ENCODE data around the gene RIMS4. TPM values are rescaled to one million over a fixed set of nuclear protein-coding genes. Genes with fewer than 3 reads are reported as not detected.

Gene RIMS4
- total RNA-seq, 1 experiment from 2014 or later: 16.3 TPM

DNA sequence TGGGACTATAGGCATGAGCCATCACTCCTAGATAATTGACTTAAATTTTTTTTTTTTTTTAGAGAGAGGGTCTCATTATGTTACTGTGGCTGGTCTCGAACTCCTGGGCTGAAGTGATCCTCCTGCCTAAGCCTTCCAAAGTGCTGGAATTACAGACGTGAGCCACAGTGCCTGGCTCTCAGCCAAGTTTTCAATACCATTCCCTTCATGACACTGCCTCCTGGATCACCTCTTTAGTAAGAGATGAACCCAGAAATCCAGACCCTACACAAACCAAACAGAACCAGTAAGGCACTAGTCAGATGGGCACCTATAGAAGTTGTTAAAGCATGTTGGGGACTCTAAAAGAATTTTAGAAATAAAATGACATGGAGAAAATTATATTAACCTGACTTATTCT lies 18.3 kb upstream of the RIMS4 start:
- no peaks in the 10 kb centered on the region for H3K4me1 ChIP-seq (ENCODE audit: insufficient read depth, low read length)

More for the DNA sequence above, 18.3 kb upstream of the RIMS4 start:
- no peak overlapping the region for H3K56ac ChIP-seq (ENCODE audit: insufficient read length, low read depth, low read length)
- no peaks in the 10 kb centered on the region for H3K9me3 ChIP-seq (ENCODE audit: control insufficient read depth, low read depth, low read length)
- no peak overlapping the region for H3T11ph ChIP-seq (ENCODE audit: low read length)
- WGBS (ENCODE audit: extremely low coverage, insufficient read length, low lambda C conversion rate): no CpG with 5 or more reads among the region's 2 CpGs
- Mint-ChIP-seq H3K36me3 (ENCODE audit: insufficient read depth in 1 of 3, low read depth in 3 of 3) (peaks cover 0 to 17% (median 0%) of the 10 kb centered on the region in 3 experiments; a peak in 3 of 7 replicates), H3K9me3 (peaks cover 10 to 20% of the 10 kb centered on the region in 2 experiments; a peak in 4 of 5 replicates), H3K27ac (peak overlapping the region in 2 of 3 experiments; percentile 76 to 84; a peak in 1 of 7 replicates), H3K4me1 (peaks cover 26 to 39% of the 10 kb centered on the region in 2 experiments), H3K4me3 (no peak overlapping the region), H3K27me3 (ENCODE audit: low read depth) (peaks cover 10% of the 10 kb centered on the region)
- H3K18ac ChIP-seq (ENCODE audit: insufficient read length, low read depth, low read length): no peak overlapping the region
- DNase-seq: no peak
- no peak overlapping the region for H4K91ac ChIP-seq (ENCODE audit: insufficient read length, low read depth, low read length)
- H4K5ac ChIP-seq (ENCODE audit: insufficient read length, low read depth, low read length): no peak overlapping the region
- no peak overlapping the region for H3K4ac ChIP-seq (ENCODE audit: low read depth, low read length)
- no peaks in the 10 kb centered on the region for H3K79me1 ChIP-seq (ENCODE audit: insufficient read depth, low read depth, low read length, poor library complexity, severe bottlenecking)
- H2BK20ac ChIP-seq (ENCODE audit: low read depth, low read length, poor library complexity, severe bottlenecking): no peak overlapping the region
- H3K9ac ChIP-seq (ENCODE audit: extremely low read depth, insufficient read length, low read length): no peak overlapping the region
- H2BK12ac ChIP-seq (ENCODE audit: insufficient read length, low read depth, low read length): no peak overlapping the region
- H3K14ac ChIP-seq (ENCODE audit: insufficient read depth, low read length): no peak overlapping the region
- H3K4me2 ChIP-seq (ENCODE audit: insufficient read depth, insufficient read length, low read length): no peak overlapping the region
- no peak overlapping the region for H2AK5ac ChIP-seq (ENCODE audit: insufficient read length, low read length)
- no peak overlapping the region for H2BK120ac ChIP-seq (ENCODE audit: low read depth, low read length, poor library complexity, severe bottlenecking)
- H2AFZ ChIP-seq (ENCODE audit: low read length): no peak overlapping the region
- no peaks in the 10 kb centered on the region for H3K23me2 ChIP-seq (ENCODE audit: insufficient read length, low read depth, low read length, poor library complexity, severe bottlenecking)
- H3K27ac ChIP-seq (ENCODE audit: insufficient read length, low read depth, low read length): no peak overlapping the region
- no peaks in the 10 kb centered on the region for H4K20me1 ChIP-seq (ENCODE audit: control insufficient read depth, insufficient read depth, insufficient read length)
- no peak overlapping the region for H2BK5ac ChIP-seq (ENCODE audit: insufficient read length, low read length)
- H3K79me2 ChIP-seq (ENCODE audit: insufficient read depth, low read length): no peaks in the 10 kb centered on the region
- TF ChIP-seq, protein P1, sequence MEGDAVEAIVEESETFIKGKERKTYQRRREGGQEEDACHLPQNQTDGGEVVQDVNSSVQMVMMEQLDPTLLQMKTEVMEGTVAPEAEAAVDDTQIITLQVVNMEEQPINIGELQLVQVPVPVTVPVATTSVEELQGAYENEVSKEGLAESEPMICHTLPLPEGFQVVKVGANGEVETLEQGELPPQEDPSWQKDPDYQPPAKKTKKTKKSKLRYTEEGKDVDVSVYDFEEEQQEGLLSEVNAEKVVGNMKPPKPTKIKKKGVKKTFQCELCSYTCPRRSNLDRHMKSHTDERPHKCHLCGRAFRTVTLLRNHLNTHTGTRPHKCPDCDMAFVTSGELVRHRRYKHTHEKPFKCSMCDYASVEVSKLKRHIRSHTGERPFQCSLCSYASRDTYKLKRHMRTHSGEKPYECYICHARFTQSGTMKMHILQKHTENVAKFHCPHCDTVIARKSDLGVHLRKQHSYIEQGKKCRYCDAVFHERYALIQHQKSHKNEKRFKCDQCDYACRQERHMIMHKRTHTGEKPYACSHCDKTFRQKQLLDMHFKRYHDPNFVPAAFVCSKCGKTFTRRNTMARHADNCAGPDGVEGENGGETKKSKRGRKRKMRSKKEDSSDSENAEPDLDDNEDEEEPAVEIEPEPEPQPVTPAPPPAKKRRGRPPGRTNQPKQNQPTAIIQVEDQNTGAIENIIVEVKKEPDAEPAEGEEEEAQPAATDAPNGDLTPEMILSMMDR (conservative IDR thresholded peaks at IDR 0.05): no peak
- H2BK15ac ChIP-seq (ENCODE audit: low read depth, low read length): no peak overlapping the region
- H3K27me3 ChIP-seq (ENCODE audit: insufficient read depth, low read length): no peaks in the 10 kb centered on the region
- H3K23ac ChIP-seq (ENCODE audit: insufficient read length, low read depth, low read length): no peak overlapping the region
- no peak overlapping the region for H4K8ac ChIP-seq (replicated peaks; ENCODE audit: insufficient read length, low read depth, low read length)

Data from H9 (cell line).